Stomach (tissue), 4 donors: Measurements from ENCODE around the gene DDX27.

Experiments used
- POLR2A ChIP-seq, 4 donors: fragments of 450-650 bp; IDR thresholded peaks; one replicate each; pipeline ENCODE4 v1.6.1; 2016; ENCODE audit warnings: antibody characterized with exemption in 4 of 4, control low read depth in 2 of 4, mild to moderate bottlenecking in 1 of 4, moderate library complexity in 1 of 4
- POLR2AphosphoS5 ChIP-seq, 3 donors: sonication (generic); formaldehyde crosslinking; IDR thresholded peaks; one replicate each; pipeline ENCODE4 v1.6.1; 2016; ENCODE audit warnings: antibody characterized with exemption in 3 of 3
- TF ChIP-seq, protein P1 (sequence below), 7 experiments: fragments of 450-650 bp in 4 of 7; fragments of 200-600 bp in 3 of 7; sonication (generic) in 3 of 7; IDR thresholded peaks; one replicate each; pipeline ENCODE4 v1.5.1; 2016 to 2019; ENCODE audit warnings: antibody characterized with exemption in 7 of 7, control low read depth in 2 of 7, mild to moderate bottlenecking in 1 of 7

DNA sequence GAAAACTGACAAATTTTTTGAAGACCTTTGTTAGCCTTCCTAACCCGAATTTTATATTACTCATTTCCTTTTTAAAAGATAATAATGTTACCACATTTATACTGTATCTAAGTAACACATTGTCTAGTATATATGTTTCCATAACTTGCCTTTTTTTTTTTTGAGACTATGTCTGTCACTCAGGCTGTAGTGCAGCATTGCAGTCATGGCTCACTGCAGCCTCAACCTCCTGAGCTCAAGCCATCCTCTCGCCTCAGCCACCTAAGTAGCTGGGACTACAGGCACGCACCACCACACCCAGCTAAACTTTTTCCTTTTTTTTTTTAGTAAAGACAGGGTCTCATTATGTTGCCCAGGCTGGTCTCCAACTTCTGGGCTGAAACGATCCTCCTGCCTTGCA, 40.1 kb downstream of the DDX27 start:
- TF ChIP-seq, protein P1, sequence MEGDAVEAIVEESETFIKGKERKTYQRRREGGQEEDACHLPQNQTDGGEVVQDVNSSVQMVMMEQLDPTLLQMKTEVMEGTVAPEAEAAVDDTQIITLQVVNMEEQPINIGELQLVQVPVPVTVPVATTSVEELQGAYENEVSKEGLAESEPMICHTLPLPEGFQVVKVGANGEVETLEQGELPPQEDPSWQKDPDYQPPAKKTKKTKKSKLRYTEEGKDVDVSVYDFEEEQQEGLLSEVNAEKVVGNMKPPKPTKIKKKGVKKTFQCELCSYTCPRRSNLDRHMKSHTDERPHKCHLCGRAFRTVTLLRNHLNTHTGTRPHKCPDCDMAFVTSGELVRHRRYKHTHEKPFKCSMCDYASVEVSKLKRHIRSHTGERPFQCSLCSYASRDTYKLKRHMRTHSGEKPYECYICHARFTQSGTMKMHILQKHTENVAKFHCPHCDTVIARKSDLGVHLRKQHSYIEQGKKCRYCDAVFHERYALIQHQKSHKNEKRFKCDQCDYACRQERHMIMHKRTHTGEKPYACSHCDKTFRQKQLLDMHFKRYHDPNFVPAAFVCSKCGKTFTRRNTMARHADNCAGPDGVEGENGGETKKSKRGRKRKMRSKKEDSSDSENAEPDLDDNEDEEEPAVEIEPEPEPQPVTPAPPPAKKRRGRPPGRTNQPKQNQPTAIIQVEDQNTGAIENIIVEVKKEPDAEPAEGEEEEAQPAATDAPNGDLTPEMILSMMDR (IDR thresholded peaks at IDR 0.05) = no peak
- no peak for TF ChIP-seq POLR2A (IDR thresholded peaks at IDR 0.05)
- TF ChIP-seq POLR2AphosphoS5 (IDR thresholded peaks at IDR 0.05) = no peak
